Subcutaneous abdominal adipose tissue (tissue), 5 donors: ENCODE measurements around the gene GDA.

Experiments used
- H3K27ac ChIP-seq: one replicate; pipeline ENCODE4 v1.7.0; 2013; ENCODE audit warnings: low read depth, mild to moderate bottlenecking, inconsistent platforms, low read length, moderate library complexity
- H3K27me3 ChIP-seq, 5 donors: one replicate each; pipeline ENCODE4 v1.7.0; 2013; ENCODE audit warnings: low read length in 5 of 5, inconsistent platforms in 1 of 5; ENCODE audit not compliant: control insufficient read depth in 5 of 5, insufficient read depth in 4 of 5
- H3K36me3 ChIP-seq, 5 donors: one replicate each; pipeline ENCODE4 v1.7.0; 2013; ENCODE audit warnings: low read length in 5 of 5; ENCODE audit not compliant: control insufficient read depth in 5 of 5, insufficient read depth in 5 of 5
- H3K4me1 ChIP-seq, 5 donors: one replicate each; pipeline ENCODE4 v1.7.0; 2013; ENCODE audit warnings: low read length in 5 of 5, mild to moderate bottlenecking in 3 of 5, moderate library complexity in 1 of 5; ENCODE audit not compliant: control insufficient read depth in 5 of 5, insufficient read depth in 5 of 5
- H3K4me3 ChIP-seq, 5 donors: one replicate each; pipeline ENCODE4 v1.7.0; 2013; ENCODE audit warnings: low read length in 5 of 5, low read depth in 1 of 5
- H3K9ac ChIP-seq, 5 donors: one replicate each; pipeline ENCODE4 v1.7.0; 2013; ENCODE audit warnings: low read length in 5 of 5, mild to moderate bottlenecking in 4 of 5, moderate library complexity in 3 of 5
- H3K9me3 ChIP-seq, 5 donors: one replicate each; pipeline ENCODE4 v1.7.0; 2013; ENCODE audit warnings: low read length in 5 of 5; ENCODE audit not compliant: control insufficient read depth in 5 of 5
- donor health status: healthy.
- donor health status: healthy.
- donor health status: healthy.
- donor health status: healthy.
- donor health status: healthy.

GDA gene

DNA sequence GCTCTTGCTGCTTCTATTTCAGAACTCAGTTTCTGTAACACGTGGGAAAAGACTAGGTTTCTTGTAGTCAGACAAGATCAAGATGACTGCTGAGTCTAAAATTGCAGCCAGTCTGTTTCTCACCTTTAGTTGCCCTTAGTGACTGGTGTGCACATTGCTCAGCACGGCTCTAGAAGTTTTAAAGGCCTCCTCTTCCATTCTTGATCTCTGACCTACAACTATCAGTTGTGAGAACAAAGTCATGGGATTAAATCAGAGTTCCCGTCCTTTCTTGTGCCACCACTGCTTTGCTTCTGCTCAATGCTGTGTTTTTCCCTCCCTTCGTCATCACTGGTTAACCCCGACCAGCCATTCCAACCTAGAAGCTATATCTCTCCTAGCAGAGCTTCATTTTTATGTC is 52.8 kb downstream of the GDA start:
- Histone ChIP-seq H3K36me3 (no peaks in the 10 kb centered on the region), H3K4me3 (no peak overlapping the region), H3K9ac (no peak overlapping the region), H3K27me3 (no peaks in the 10 kb centered on the region), H3K27ac (no peak overlapping the region), H3K4me1 (no peaks in the 10 kb centered on the region), H3K9me3 (no peaks in the 10 kb centered on the region)

GRCh38 chr9:72203205-72203803 is 54.1 kb downstream of the GDA start:
- H3K27me3 ChIP-seq, result no peaks in the 10 kb centered on the region
- H3K4me3 ChIP-seq, result no peak overlapping the region
- H3K9me3 ChIP-seq, result no peaks in the 10 kb centered on the region
- H3K36me3 ChIP-seq, result no peaks in the 10 kb centered on the region
- H3K4me1 ChIP-seq, result no peaks in the 10 kb centered on the region
- no peak overlapping the region for H3K9ac ChIP-seq
- no peak overlapping the region for H3K27ac ChIP-seq

DNA sequence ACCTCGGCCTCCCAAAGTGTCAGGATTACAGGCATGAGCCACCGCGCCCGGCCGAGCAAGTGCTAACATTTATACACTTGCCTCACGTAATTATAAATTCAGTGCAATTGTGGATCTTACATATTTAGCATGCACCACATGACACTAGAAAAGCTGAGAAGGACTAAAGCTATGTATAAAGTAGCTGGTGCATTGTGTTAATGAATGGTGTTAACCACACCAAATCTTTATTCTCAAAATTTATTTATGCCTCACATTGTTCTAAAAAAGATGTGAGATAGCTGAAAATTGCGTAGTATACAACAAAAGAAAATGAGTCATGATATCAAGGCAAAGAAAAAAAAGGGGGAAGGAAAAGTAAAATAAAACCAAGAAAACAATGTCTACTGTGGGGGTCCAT is 54.8 kb downstream of the GDA start:
- Histone ChIP-seq H3K4me1 (no peaks in the 10 kb centered on the region), H3K27ac (no peak overlapping the region), H3K9ac (no peak overlapping the region), H3K27me3 (no peaks in the 10 kb centered on the region), H3K9me3 (no peaks in the 10 kb centered on the region), H3K4me3 (no peak overlapping the region), H3K36me3 (no peaks in the 10 kb centered on the region)

DNA sequence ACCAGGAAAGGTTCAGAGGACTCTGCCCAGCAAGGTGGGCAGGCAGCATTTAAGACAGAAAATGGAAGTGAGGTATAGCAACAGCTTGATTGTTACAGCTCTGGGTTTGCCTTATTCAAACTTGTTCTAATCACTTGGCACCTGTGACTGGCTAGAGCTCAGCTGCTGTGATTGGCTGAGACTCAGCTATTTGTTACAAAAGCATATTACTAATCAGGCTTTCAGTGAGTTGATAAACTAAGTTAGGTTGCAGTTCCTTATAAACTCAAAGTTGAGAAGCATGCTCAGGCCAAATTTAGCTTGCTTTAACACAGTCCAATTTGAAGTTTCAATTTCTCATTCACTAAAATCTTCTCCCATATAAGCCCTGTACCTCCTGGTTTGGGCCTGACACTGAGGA is 56.3 kb downstream of the GDA start:
- no peaks in the 10 kb centered on the region for H3K36me3 ChIP-seq
- no peaks in the 10 kb centered on the region for H3K4me1 ChIP-seq
- no peak overlapping the region for H3K27ac ChIP-seq
- H3K27me3 ChIP-seq, result no peaks in the 10 kb centered on the region
- H3K9me3 ChIP-seq, result no peaks in the 10 kb centered on the region
- H3K9ac ChIP-seq, result no peak overlapping the region
- no peak overlapping the region for H3K4me3 ChIP-seq

GRCh38 chr9:72207278-72207677 is 58.0 kb downstream of the GDA start:
- Histone ChIP-seq H3K4me1 (no peaks in the 10 kb centered on the region), H3K36me3 (no peaks in the 10 kb centered on the region), H3K4me3 (no peak overlapping the region), H3K9me3 (no peaks in the 10 kb centered on the region), H3K27me3 (peaks cover 0 to 4% (median 4%) of the 10 kb centered on the region in 5 donors), H3K27ac (no peak overlapping the region), H3K9ac (no peak overlapping the region)

DNA sequence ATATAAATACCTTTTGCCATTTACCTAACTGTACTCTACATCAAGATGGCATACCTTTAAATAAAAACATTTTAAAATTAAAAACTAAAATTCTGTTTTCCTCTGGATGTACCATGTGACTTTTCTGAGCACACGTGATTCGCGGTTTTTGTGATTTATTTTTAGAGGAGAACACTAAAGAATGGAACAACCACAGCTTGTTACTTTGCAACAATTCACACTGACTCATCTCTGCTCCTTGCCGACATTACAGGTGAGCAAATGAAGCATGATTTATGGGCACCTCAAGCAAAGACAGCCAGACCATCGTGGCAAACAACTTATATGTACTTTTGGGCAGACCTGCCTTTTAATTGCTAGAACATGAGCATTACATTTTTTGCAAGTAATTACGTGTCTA is 61.3 kb downstream of the GDA start:
- no peak overlapping the region for H3K4me3 ChIP-seq
- peaks cover 0 to 4% (median 4%) of the 10 kb centered on the region in 5 donors for H3K27me3 ChIP-seq
- H3K9me3 ChIP-seq, result no peaks in the 10 kb centered on the region
- no peaks in the 10 kb centered on the region for H3K36me3 ChIP-seq
- H3K9ac ChIP-seq, result no peak overlapping the region
- no peak overlapping the region for H3K27ac ChIP-seq
- H3K4me1 ChIP-seq, result no peaks in the 10 kb centered on the region

DNA sequence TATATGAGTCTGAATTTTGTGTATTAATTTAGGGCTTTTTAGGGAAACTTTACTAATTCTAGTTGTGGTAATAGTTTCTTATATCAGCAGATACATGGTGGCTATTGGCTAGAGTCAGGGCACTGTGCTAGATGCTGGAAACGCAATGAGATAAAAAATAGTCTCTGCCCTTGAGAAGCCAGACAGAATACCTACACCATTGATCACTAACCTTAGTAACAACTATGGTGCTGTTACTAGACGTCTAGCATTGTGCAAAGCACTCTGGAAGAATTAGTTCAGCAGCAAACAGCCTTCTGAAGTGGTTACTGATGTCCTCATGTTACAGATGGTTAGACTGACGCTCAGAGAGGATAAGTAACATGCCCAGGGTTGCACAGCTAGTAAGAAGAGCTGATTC is 61.8 kb downstream of the GDA start:
- H3K9ac ChIP-seq, result no peak overlapping the region
- no peaks in the 10 kb centered on the region for H3K36me3 ChIP-seq
- no peak overlapping the region for H3K27ac ChIP-seq
- H3K4me3 ChIP-seq, result no peak overlapping the region
- H3K27me3 ChIP-seq, result peaks cover 0 to 4% (median 4%) of the 10 kb centered on the region in 5 donors
- H3K4me1 ChIP-seq, result no peaks in the 10 kb centered on the region
- H3K9me3 ChIP-seq, result no peaks in the 10 kb centered on the region

- no peaks in the 10 kb centered on the region for H3K9me3 ChIP-seq
- no peak overlapping the region for H3K27ac ChIP-seq
- H3K36me3 ChIP-seq, result no peaks in the 10 kb centered on the region
- no peak overlapping the region for H3K9ac ChIP-seq
- H3K4me1 ChIP-seq, result no peaks in the 10 kb centered on the region
- peaks cover 0 to 4% (median 4%) of the 10 kb centered on the region in 5 donors for H3K27me3 ChIP-seq
- no peak overlapping the region for H3K4me3 ChIP-seq
These were observed 64.7 kb downstream of the GDA start for GRCh38 chr9:72213906-72214305.

DNA sequence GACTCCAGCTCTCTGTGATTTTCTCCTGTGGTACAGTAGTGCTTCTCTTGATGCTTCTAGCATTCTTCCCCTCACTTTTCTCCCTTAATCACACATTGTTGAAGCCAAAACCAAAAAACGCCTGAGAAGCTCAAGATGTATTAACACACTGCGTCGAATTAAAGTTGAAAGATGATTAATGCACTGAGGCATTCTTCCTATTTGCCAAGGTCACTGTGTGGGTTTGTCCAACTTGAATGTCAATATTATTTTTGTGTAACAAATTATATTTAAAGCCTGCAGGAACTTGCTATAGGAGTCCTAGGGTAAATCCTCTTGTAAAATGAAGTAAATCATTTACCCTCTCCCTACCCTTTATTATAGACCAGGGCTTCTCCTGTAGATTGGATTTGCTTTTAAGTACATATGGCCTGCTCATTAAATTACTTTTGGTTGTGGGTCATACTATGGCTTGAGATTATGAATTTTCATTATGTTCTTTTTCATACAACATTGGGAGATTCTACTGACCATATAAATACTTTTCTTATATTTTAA is 68.1 kb downstream of the GDA start:
- Histone ChIP-seq H3K9ac (no peak overlapping the region), H3K27ac (no peak overlapping the region), H3K4me1 (no peaks in the 10 kb centered on the region), H3K36me3 (no peaks in the 10 kb centered on the region), H3K27me3 (no peaks in the 10 kb centered on the region), H3K9me3 (peaks cover 0 to 4% (median 0%) of the 10 kb centered on the region in 5 donors), H3K4me3 (no peak overlapping the region)

- Histone ChIP-seq H3K4me1 (no peaks in the 10 kb centered on the region), H3K27me3 (no peaks in the 10 kb centered on the region), H3K4me3 (no peak overlapping the region), H3K27ac (no peak overlapping the region), H3K9ac (no peak overlapping the region), H3K36me3 (no peaks in the 10 kb centered on the region), H3K9me3 (peaks cover 0 to 4% (median 0%) of the 10 kb centered on the region in 5 donors)
These were observed 71.3 kb downstream of the GDA start for GRCh38 chr9:72220589-72220988.
